Adrenal gland (tissue), 12 donors: ENCODE results near the gene RGS6. TPM values are rescaled to one million over a fixed set of nuclear protein-coding genes. Genes with fewer than 3 reads are reported as not detected.

ENCODE experiments used
- DNase-seq, 7 donors: peaks; one replicate each; pipeline ENCODE4 v3.0.0-alpha.2; 2019 to 2020
- H3K27ac ChIP-seq, 5 donors: fragments of 200-600 bp; sonication (generic) in 4 of 5; 1 replicate in 3 of 5; 2 replicates in 2 of 5; pipeline versions ENCODE4 v1.5.1 to v1.8.0; 2016 to 2020; ENCODE audit warnings: mild to moderate bottlenecking in 1 of 5
- H3K27me3 ChIP-seq: fragments of 200-600 bp; 2 replicates; pipeline ENCODE4 v1.8.0; 2021
- H3K36me3 ChIP-seq, 2 donors: fragments of 200-600 bp; replicated peaks in 1 of 2; 1 replicate in 1 of 2; 2 replicates in 1 of 2; pipeline versions ENCODE4 v1.5.1 to v1.8.0; 2018 to 2022
- H3K4me1 ChIP-seq, 2 donors: fragments of 200-600 bp; replicated peaks in 1 of 2; 1 replicate in 1 of 2; 2 replicates in 1 of 2; pipeline versions ENCODE4 v1.5.1 to v1.8.0; 2018 to 2021
- H3K4me3 ChIP-seq, 4 donors: fragments of 200-600 bp; sonication (generic) in 3 of 4; one replicate each; pipeline ENCODE4 v1.5.1; 2016 to 2018
- H3K9me3 ChIP-seq, 3 donors: fragments of 200-600 bp; sonication (generic) in 1 of 3; replicated peaks in 1 of 3; 1 replicate in 2 of 3; 2 replicates in 1 of 3; pipeline versions ENCODE4 v1.5.1 to v1.8.0; 2016 to 2021
- CTCF ChIP-seq, 6 experiments: fragments of 450-650 bp in 4 of 6; fragments of 200-600 bp in 2 of 6; sonication (generic) in 1 of 6; IDR thresholded peaks; 1 replicate in 5 of 6; 2 replicates in 1 of 6; pipeline versions ENCODE4 v1.5.1 to v1.8.0; 2016 to 2021; ENCODE audit warnings: antibody characterized with exemption in 6 of 6, mild to moderate bottlenecking in 2 of 6, moderate library complexity in 1 of 6
- POLR2A ChIP-seq, 2 donors: fragments of 450-650 bp; IDR thresholded peaks; one replicate each; pipeline ENCODE4 v1.6.1; 2017; ENCODE audit warnings: antibody characterized with exemption in 2 of 2, mild to moderate bottlenecking in 2 of 2, moderate library complexity in 1 of 2
- WGBS, 4 donors: extraction: QIAGEN DNeasy Blood & Tissue Kit in 2 of 4; methylation state at CpG; one replicate each; pipeline versions ENCODE4 v1.1.5 to v1.1.7; 2013 to 2017; 5-methylcytosine and 5-hydroxymethylcytosine counted together
- intact Hi-C, 2 donors: fragments of 100-400 bp; cut with DNase I; formaldehyde crosslinking; loops; one replicate each; pipeline versions ENCODE4 v1.14.1 to v1.15.0; 2022 to 2023
- polyA plus RNA-seq, 3 donors: library from polyadenylated mRNA; stranded (reverse); fragments of 200-250 nt in 2 of 3; fragments of 350-450 nt in 1 of 3; fragmentation: Illumina TruSeq in 1 of 3; extraction: RNeasy Lipid Tissue Mini Kit (QIAGEN cat#74804) in 1 of 3; gene quantifications; one replicate each; pipeline ENCODE4 v1.2.3, GENCODE V29; 2013 to 2014
- total RNA-seq, 9 donors: library from RNA; depleted of rRNA in 4 of 9; stranded (reverse); fragments of >200 nt in 4 of 9; fragments of 120-200 nt in 1 of 9; fragmentation: NEBNext Ultra II Directional in 1 of 9; extraction: Animal tissue kit (Norgen Biotek cat#: 25700) in 1 of 9; gene quantifications; one replicate each; pipeline versions ENCODE4 v1.1.0 to v1.2.4, GENCODE V29; 2013 to 2023
- donor health status: healthy with polysubstance abuse.
- donor health status: Bipolar disorder and iron deficiency.
- donor health status: DM: yes; HTN: yes; CAD: no.
- donor health status: DM: no; HTN: no; CAD: no.
- donor health status: DM: no; HTN: no; CAD: no.
- donor health status: DM: yes; HTN: yes; CAD: no.

Gene RGS6
- total and polyA plus RNA-seq, 12 donors = 0.06 to 4.3 (median 0.41) TPM; not detected in 1

- intact Hi-C loops = no loop called here
- Histone ChIP-seq H3K4me3 (no peak overlapping the region), H3K36me3 (no peaks in the 10 kb centered on the region), H3K27me3 (no peaks in the 10 kb centered on the region), H3K4me1 (peaks cover 0 to 7% of the 10 kb centered on the region in 2 donors), H3K27ac (no peak overlapping the region), H3K9me3 (no peaks in the 10 kb centered on the region)
- 89 to 93% (median 90%) methylated on average over 8 of the region's 8 CpGs for WGBS, 4 donors
- no peak for TF ChIP-seq POLR2A (IDR thresholded peaks at IDR 0.05)
- TF ChIP-seq CTCF (IDR thresholded peaks at IDR 0.05) = no peak
- DNase-seq = peak in 1 of 7 donors; percentile 29
These were observed 676.4 kb downstream of the RGS6 start for GRCh38 chr14:72608391-72609204.

GRCh38 chr14:72609205-72609916, 677.1 kb downstream of the RGS6 start:
- no peaks in the 10 kb centered on the region for H3K27me3 ChIP-seq
- TF ChIP-seq CTCF (IDR thresholded peaks at IDR 0.05) (no peak), POLR2A (IDR thresholded peaks at IDR 0.05) (no peak)
- 87 to 96% (median 93%) methylated on average over 11 to 12 of the region's 12 CpGs for WGBS, 4 donors
- intact Hi-C loops = no loop called here
- no peaks in the 10 kb centered on the region for H3K36me3 ChIP-seq
- no peaks in the 10 kb centered on the region for H3K9me3 ChIP-seq
- peak in 1 of 7 donors; percentile 10 for DNase-seq
- H3K4me3 ChIP-seq = no peak overlapping the region
- peaks cover 0 to 8% of the 10 kb centered on the region in 2 donors for H3K4me1 ChIP-seq
- H3K27ac ChIP-seq = no peak overlapping the region

- WGBS, 4 donors = 60 to 93% (median 91%) methylated on average over 1 to 12 of the region's 12 CpGs
- no peak overlapping the region for H3K4me3 ChIP-seq
- TF ChIP-seq POLR2A (IDR thresholded peaks at IDR 0.05) = no peak
- TF ChIP-seq CTCF (IDR thresholded peaks at IDR 0.05) = no peak
- H3K9me3 ChIP-seq = no peaks in the 10 kb centered on the region
- intact Hi-C loops = no loop called here
- DNase-seq = peak in 1 of 7 donors; percentile 34
- no peaks in the 10 kb centered on the region for H3K36me3 ChIP-seq
- peaks cover under 1 to 10% of the 10 kb centered on the region in 2 donors for H3K4me1 ChIP-seq
- no peaks in the 10 kb centered on the region for H3K27me3 ChIP-seq
- no peak overlapping the region for H3K27ac ChIP-seq
These were observed 678.0 kb downstream of the RGS6 start for GRCh38 chr14:72610096-72610830.

GRCh38 chr14:72610831-72611200, 678.6 kb downstream of the RGS6 start:
- peaks cover 6 to 16% of the 10 kb centered on the region in 2 donors for H3K4me1 ChIP-seq
- H3K36me3 ChIP-seq = no peaks in the 10 kb centered on the region
- WGBS, 4 donors = 89 to 100% (median 93%) methylated on average over 2 of the region's 2 CpGs
- no peak for DNase-seq
- intact Hi-C loops = no loop called here
- TF ChIP-seq POLR2A (IDR thresholded peaks at IDR 0.05) = no peak
- TF ChIP-seq CTCF (IDR thresholded peaks at IDR 0.05) = no peak
- no peaks in the 10 kb centered on the region for H3K9me3 ChIP-seq
- H3K4me3 ChIP-seq = no peak overlapping the region
- H3K27me3 ChIP-seq = no peaks in the 10 kb centered on the region
- H3K27ac ChIP-seq = no peak overlapping the region
